SIG-M5 treated with dmso at 0.1 percent for 504 hours (cell line): ENCODE measurements around the gene LELP1.
"Not testable (repeated sequence)": the region's sequence is repeated elsewhere in the genome, so short reads cannot be mapped to it uniquely, and the experiment has no call there.

Experiments
- DNase-seq: peaks from one replicate; lab custom pipeline; 2025; ENCODE audit not compliant: unreplicated experiment; lab: John Stamatoyannopoulos, UW

LELP1 gene

DNA sequence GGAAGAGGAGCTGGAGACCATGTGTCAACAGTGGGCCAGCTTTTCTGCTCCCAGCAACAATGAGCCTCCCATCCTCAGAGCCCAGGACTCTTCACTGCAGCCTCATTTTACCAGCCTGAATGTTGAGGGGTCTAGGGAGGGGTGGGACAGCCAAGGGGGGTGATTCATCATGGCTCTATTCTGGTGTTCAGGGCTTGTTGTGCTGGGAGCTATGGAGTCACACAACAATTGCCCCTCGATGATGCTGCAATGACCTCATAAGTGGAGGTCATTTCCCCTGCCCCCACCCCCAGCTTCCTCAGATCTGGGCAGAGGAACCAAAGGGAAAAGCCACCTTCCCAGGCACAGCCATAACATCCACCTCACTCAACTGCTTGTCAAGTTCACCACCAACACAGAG lies at the start of gene LELP1:
TSS of gene LELP1 (plus strand) at position 301 of the 400 bp plus-strand sequence. CDS start 1,278 bp downstream, outside the sequence.
- no peak for DNase-seq

DNA sequence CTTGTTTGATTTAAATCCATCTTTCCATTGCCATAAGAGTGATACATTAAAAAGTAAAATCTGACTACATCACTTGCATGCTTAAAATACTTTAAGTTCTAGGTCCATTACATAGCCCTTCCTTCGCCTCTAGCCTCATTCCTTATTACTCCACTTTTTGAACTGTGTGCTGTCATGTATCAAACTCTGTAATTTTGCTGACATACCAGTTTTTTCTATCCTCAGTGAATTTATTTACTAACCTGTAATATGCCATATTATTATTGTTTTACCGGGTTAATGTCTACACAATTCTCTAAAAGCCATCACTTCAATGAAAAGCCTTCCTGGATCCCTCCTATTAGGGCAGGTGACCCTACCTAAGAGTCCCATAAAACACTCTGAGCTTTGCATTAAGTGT lies 47.7 kb upstream of the LELP1 start:
- DNase-seq: no peak

DNA sequence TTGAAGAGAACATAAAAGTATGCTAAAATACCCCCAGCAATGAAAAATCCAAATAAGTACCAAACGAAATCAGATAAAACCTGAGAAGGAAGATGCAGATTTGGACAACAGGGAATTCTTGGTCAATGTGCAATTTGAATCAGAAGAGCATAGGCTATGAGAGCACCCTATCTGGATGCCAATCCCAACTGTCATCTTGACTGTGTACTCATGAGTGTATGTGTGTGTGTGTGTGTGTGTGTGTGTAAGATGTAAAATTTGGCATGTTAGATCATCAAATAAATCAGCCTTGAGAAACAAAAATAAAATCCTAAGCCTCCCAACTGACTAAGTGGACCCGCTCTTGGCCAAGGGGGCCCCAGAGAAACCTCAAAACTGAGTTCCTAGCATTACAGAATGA lies 34.5 kb upstream of the LELP1 start:
- no peak for DNase-seq

DNA sequence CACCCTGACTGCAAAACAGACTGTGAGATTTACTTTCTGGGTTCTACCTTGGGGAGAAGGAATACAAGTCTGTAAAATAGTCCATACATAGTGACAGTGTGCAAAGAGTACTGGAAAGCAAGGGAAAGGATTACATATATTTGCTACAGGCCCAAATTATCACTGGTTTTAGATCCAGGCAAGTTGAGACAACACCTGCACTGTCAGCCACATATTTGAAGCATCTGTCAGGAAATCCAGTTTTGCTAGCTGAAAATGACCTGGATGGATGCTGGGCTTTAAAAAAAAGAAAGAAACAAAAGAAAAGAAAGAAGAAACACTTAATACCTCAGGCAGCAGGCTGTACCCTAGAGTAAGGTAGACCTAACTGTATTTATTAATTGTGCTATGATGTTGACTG lies 28.6 kb upstream of the LELP1 start:
- DNase-seq: no peak

DNA sequence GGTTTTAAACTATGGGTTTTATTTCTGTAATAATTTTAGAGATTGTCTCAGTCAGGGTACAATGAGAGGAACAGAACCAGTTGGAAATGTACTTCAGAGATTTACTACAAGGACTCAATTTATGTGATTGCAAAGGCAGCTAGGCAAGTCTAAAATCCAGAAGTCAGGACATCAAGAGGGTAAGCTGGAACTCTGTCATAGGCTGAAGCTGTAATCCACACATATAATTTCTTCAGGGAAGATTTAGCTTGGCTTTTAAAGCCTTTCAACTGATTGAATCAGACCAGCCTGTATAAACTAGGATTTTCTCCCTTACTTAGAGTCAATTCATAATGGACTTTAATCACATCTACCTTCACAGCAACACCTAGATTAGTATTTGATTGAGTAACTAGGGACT lies 24.3 kb upstream of the LELP1 start:
- no peak for DNase-seq

DNA sequence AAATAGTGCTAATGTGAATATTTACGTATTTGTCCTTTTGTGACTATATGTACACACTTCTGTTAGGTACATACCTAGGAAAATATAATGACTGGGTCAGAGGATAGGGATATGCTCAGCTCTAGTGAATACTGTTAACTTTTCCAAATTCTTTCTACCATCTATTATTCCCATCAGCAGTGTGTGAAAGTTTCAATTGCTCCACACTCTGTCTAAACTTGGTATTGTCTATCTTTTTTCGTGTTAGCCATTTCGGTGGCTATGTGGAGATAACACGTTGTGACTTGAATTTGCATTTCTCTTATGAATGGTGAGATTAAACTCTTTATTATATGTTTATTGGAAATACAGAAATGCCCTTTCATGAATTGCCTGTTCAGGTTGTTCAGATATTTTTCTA lies 22.7 kb upstream of the LELP1 start:
- DNase-seq: no peak

DNA sequence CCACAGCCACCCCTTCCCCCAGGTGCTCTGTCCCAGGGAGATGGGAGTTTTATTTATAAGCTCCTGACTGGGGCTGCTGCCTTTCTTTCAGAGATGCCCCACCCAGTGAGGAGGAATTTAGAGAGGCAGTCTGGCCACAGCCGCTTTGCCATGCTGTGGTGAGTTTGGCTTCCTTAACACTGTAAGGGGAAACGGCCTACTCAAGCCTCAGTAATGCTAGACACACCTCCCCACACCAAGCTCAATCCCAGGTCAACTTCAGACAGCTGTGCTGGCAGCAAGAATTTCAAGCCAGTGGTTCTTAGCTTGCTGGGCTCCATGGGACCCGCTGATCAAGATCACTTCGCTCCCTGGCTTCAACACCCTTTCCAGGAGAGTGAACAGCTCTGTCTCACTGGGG lies 14.9 kb upstream of the LELP1 start:
- not testable (repeated sequence) for DNase-seq

DNA sequence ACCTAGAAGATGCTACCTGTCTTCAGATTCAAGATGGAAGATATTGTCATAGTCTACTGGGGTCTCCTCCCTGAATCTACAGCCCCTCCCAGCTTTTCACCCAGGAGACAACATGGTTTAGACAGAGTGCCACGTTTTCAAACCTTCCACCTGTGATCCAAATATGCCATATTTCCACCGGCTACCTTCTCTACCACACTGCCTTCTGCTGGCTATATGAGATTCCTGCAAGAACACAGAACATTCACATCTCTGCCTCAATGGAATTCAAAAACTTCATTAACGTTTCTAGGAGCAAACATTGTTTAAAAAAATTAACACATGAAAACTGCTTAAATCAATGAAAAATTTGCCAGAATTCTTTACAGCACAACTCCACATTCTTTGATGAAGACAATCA lies 12.9 kb upstream of the LELP1 start:
- peak; percentile 28 for DNase-seq

DNA sequence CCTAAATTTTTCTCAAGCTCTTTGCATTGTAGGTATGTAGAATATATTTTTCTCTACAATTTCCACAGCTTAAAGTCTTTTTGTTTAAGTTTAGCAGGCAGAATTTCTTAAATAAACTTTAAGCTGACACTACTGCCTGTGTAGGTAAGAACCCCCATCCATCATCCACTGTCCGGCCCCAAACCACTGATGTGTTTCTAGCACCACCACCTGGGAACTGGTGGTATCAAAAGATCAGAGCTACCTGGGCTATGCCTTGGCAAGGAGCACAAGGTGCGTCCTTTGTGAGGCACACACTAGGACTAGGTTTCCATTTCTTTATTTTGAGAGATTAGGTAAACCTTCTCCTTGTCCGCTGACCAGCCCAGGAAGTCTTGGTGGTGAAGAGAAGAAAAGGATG lies 10.5 kb upstream of the LELP1 start:
- no peak for DNase-seq

DNA sequence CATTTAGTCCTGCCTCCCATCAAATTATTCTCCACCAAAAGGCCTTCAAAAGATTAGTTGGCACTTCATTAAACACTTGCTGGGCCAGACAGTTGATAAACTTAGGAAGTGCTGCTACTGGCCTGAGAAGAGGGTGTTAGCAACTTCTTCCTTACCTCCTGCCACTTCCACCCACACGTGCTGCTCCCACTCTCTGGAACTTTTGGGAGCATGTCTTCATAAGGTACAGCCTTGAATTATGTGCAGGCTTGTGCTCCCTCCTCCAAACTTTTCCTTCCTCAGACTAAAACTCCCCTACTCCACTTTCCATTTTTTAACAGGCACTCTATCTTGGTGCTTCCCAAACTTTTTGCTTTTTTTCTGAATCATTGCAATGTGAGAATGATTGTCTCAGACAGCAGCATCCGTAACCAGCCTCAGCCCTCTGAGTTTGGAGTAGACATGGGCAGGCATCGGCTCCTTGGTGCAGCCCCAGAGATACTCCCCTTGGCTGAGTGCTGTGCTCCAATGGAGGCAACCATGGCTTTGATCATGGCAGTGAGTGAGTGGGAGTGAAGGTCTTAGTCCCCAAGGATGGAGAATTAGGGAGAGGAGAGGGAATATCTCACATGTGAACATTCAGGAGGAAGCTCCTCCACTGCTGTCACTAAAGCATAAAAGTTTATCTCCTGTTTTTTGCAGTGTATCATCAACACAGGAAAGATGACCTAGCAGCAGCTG lies 8.7 kb upstream of the LELP1 start:
- no peak for DNase-seq

DNA sequence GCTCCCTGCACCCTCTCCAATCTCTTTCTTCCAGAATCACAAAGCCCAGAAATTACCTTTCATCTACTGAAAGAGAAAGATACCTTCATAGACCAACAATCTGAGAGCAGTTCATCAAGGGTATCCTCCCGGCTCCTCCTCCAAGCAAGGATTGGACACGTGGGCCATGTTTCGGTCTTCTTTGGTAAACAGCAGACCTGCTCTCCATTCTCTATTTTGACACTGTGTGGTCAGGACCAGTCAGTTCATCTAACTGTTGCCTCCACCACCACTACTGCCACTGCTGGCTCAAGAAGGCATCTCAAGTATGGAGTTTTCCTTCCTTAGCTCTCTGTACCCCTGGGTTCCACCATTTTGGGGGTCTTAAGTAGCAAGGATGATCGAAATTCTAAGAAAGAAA lies 8.0 kb upstream of the LELP1 start:
- DNase-seq: no peak

DNA sequence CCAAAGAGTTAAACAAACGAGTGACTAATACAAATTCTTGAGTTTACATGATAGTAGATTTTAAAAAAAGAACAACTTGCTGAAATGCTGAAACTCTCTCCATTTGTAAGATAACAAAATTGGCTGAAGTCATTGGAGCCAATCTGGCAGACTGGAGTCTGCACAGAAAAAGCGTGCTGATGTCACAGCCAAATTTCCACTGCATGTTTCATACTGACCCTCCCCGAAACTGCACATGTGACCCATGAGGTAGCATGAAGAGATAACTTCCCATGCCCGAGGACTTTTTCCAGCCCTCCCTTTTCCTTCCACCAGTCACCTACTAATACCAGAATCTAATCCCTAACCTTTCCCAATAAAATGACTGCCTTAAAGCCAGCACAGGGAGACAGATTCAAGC lies 1.2 kb upstream of the LELP1 start:
- no peak for DNase-seq

DNA sequence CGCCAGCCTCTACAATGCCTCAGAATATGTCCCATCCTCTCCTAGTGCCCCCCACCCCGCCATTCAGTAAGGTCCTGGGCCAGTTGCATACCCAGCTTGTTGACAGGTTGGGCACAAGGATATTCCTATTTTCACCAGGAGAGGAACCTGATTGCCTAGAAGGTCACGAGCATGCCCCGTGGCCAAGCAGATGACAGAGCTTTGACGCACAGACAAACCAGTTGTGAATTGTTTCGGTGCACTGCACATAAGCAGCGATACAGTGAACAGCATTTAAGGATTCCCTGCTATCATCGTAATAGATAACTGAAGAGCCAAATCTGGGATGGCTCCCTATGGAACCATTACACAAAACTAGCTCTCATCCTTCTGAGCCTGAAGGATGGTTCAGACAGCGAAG lies 3.4 kb downstream of the LELP1 start:
- no peak for DNase-seq

DNA sequence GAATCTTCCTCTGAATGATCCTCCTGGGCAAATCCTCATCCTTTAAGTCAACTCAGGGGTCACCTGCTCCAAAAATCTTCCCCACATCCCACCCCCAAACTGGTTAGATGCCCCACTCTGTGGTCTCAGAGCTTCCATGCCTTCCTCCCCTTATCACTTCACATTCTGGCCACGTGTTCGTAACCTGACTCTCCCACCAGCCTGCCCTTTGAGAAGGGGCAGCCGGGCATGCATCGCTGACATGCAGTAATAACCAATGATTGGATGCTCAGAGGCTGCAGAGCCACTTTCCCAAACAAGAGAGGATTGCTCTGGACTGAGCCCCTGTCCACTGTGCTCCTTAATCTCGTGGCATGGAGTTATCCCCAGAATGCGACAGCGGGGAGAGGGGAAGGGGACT lies 7.0 kb downstream of the LELP1 start:
- DNase-seq: no peak

DNA sequence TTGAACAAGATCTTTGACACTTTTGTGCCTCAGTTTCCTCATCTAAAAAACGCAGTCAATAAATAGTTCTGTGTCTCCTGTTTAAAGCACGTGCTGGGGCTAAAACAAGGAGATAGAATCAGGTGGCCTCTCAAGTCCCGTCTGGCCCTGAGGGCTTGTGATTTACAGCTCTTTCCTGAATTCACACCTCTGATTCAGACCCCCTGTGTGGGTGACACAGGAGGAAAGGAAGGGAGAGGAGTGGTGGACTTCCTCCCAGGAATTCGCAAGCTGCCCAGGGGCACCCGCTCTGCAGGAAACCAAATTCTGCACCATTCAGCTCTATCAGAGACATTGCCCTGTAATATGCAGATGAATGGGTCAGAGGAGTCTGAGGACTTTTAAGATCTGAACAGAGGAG lies 9.0 kb downstream of the LELP1 start:
- no peak for DNase-seq

DNA sequence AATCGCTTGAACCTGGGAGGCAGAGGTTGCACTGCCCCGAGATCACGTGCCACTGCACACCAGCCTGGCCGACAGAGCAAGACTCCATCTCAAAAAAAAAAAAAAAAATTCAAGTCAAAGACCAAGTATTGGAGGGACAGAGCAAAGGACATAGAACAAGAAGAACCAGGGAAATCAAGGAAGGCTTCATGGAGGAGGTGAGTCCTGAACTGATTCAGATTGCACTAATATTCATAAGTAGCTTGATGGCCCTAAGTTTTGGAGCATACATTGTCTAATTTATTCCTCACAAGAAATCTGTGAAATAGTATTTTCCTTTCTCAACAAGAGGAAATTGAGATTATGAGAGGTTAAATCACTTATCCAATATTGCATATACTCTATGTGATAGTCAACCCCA lies 10.3 kb downstream of the LELP1 start:
- DNase-seq: no peak

DNA sequence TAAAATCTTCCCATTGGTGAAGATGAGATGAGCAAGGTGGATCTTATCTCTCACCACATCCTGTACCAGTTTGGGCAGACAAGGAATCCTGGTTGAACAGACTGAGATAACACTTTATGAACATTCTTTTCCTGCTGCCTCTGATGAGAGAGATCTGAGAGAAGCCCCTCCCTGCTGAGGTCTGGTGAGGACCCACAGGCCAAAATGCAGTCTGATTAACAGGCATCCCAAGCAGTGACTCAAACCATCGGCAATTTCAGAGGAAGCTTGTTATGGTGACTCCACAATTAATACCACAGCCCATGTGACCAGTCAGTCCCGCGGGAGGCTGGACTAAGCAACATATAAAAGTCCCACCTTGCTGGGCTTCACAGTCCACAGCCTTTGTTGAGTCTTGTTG lies 14.0 kb downstream of the LELP1 start, which contains the start of gene PRR9:
TSS of gene PRR9 (plus strand) at position 373 of the 400 bp plus-strand sequence. CDS start 561 bp downstream, outside the sequence.
- no peak for DNase-seq

DNA sequence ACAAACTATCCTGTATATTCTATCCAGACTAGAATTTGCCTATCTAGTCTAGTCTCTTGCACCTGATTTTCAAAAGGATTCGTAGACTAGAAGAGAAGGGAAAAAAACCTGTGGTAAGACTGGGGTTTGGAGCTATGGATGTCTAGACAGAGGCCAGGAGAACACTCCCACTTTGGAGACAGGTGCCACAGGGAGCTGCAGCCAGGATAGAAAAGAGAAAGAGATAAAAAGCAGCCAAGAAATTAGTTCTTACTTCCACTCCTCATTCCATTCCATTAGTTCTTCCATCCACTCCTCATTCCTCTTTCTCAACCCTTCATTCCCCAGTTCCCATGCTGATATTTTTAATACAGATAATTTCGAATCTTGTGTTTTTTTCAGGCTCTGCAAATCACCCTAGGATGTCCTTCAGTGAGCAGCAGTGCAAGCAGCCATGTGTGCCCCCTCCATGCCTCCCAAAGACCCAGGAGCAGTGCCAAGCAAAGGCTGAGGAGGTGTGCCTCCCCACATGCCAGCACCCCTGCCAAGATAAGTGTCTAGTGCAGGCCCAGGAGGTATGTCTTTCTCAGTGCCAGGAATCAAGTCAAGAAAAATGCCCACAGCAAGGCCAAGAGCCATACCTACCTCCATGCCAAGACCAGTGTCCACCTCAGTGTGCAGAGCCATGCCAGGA lies 14.7 kb downstream of the LELP1 start:
- no peak for DNase-seq

DNA sequence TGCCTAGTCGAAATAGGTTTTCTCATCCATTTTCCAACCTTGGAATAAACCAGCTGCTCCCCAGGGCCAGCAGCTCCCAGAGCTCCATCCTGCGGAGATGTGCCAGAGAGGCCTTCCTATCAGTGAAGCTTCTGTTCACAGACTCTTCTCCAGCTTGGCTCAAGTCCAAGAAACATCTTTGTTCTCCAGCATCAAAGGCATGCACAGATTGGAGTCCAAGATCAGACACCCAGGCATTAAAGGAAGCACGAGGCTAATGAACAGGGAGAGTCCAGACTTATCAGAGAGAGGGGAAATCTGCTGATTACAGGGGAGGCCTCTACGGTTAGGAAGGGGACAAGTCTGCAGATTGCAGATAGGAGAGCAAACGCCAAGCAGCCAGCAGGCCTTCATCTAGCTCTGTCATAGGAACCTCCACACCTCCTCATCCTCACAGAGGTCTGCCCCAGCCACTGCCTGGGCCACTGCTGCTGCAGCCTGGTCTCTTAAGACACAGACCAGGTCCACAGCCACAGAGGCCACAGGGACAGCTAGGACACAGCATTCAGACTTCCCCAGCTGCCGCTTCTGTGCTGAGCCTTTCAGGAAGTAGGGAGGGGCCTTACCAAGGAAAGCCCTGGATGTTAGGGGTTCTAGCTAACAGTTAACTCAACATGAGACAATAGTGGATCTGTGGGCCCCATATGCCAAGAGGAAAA lies 17.5 kb downstream of the LELP1 start:
- no peak for DNase-seq

DNA sequence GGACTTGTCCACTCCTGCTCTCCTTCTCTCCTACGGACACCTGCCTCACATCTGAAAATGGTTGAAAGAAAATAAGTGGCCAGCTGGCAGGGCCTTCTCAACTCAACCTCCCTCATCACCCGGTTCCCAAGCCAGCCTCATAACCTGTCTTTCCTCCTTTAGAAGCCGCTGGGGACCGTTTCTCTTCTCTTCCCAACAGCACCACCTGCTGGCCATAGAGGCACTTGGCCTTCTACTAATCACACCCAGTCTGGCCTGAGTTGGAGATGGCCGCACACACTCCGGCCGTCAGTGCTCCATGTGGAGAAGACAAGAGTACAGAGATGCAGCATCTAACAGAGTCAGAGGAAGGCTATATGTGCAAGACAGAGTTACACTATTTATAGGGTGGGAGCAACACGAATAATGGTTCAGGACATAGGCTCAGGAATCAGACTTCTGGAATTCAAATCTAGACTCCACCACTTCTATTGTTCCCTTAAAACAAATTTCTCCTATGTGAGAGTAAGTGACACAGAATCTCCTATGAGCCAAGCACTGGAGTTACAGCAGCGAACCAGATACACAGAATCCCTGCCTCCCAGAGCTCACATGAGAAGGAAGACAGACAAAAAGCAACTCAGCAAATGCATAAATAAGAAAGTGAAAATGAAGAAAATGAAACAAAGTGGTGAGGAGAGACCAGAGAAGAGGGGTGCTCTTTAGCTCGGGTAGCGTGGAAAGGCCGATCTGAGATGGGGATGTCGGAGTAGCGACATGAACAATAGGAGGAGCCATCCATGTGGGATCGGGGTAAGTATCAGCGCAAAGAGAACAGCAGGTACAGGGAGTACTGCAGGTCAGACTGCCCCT lies 20.0 kb downstream of the LELP1 start:
- peak; percentile 61 for DNase-seq

DNA sequence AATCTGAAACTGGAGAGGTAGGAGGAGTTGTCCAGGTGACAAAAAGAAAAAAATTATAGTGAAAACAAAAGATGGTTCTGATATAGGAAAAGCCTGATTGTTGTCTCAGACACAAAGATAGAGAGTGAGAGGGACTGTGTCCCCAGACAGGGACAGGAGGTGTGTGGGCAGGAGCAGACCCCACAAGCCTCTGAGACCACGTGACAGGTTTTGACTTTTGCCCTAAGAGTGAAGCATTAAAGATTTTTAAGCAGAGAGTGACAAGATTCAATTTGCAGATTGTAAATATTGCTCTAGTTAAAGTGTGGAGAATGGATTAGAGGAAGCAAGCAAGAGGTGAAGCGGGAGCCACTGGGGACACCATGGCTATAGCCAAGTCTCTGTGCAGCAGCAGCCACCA lies 24.6 kb downstream of the LELP1 start:
- no peak for DNase-seq
